Thymus (tissue), 14 donors: ENCODE results near the gene WDR53. TPM values are rescaled to one million over a fixed set of nuclear protein-coding genes. Genes with fewer than 3 reads are reported as not detected.
"Not testable (repeated sequence)": the region's sequence is repeated elsewhere in the genome, so short reads cannot be mapped to it uniquely, and the experiment has no call there.

Experiments
- DNase-seq, 9 donors: peaks; one replicate each; pipeline ENCODE4 v3.0.0-alpha.2; 2013; ENCODE audit warnings: low spot score in 9 of 9, low read depth in 6 of 9, missing footprints in 1 of 9
- H3K27ac ChIP-seq, 2 donors: one replicate each; pipeline ENCODE4 v1.5.1; 2013; ENCODE audit warnings: control low read depth in 1 of 2, low read depth in 1 of 2, low read length in 1 of 2, mild to moderate bottlenecking in 1 of 2, moderate library complexity in 1 of 2
- H3K27me3 ChIP-seq, 2 donors: one replicate each; pipeline ENCODE4 v1.5.1; 2013; ENCODE audit warnings: low read length in 1 of 2; ENCODE audit not compliant: control insufficient read depth in 2 of 2, insufficient read depth in 1 of 2
- H3K36me3 ChIP-seq, 2 donors: one replicate each; pipeline ENCODE4 v1.5.1; 2013; ENCODE audit warnings: low read length in 1 of 2, mild to moderate bottlenecking in 1 of 2, moderate library complexity in 1 of 2; ENCODE audit not compliant: control insufficient read depth in 2 of 2, insufficient read depth in 2 of 2
- H3K4me1 ChIP-seq, 2 donors: one replicate each; pipeline ENCODE4 v1.5.1; 2013; ENCODE audit warnings: low read length in 2 of 2; ENCODE audit not compliant: control insufficient read depth in 2 of 2, insufficient read depth in 2 of 2
- H3K4me3 ChIP-seq, 2 donors: one replicate each; pipeline ENCODE4 v1.5.1; 2013; ENCODE audit warnings: low read length in 2 of 2, control low read depth in 1 of 2, mild to moderate bottlenecking in 1 of 2
- H3K9me3 ChIP-seq, 2 donors: one replicate each; pipeline ENCODE4 v1.5.1; 2013; ENCODE audit warnings: low read length in 1 of 2, mild to moderate bottlenecking in 1 of 2; ENCODE audit not compliant: control insufficient read depth in 2 of 2, insufficient read depth in 1 of 2
- WGBS: extraction: QIAGEN DNeasy Blood & Tissue Kit; methylation state at CpG from one replicate; pipeline ENCODE4 v1.1.7; 2013; 5-methylcytosine and 5-hydroxymethylcytosine counted together
- long read RNA-seq, 10 donors: transcript quantifications; one replicate each; lab custom pipeline, GENCODE V29; 2026
- polyA plus RNA-seq: library from polyadenylated mRNA; stranded (reverse); fragments of 200-250 nt; gene quantifications from one replicate; pipeline ENCODE4 v1.2.3, GENCODE V29; 2013
- total RNA-seq: library from RNA; stranded (reverse); fragments of 120-200 nt; gene quantifications from one replicate; pipeline ENCODE4 v1.2.4, GENCODE V29; 2013
- donor health status: healthy.

The WDR53 gene
- 13.4 TPM for total RNA-seq
- polyA plus RNA-seq: 28.1 TPM
- long read RNA-seq, donor 1: 0 reads
- long read RNA-seq, donor 2: 0 reads
- long read RNA-seq, donor 3, partial matches to known transcripts: 0 of 1 reads
- long read RNA-seq, donor 3, other reads (novel, unspliced or antisense): 0 of 1 reads
- long read RNA-seq, donor 4: 0 reads
- long read RNA-seq, donor 5, partial matches to known transcripts: 42 of 43 reads
- long read RNA-seq, donor 5, other reads (novel, unspliced or antisense): 0 of 43 reads
- long read RNA-seq, donor 6: 0 reads
- long read RNA-seq, donor 7: 0 reads
- long read RNA-seq, donor 8: 0 reads
- long read RNA-seq, donor 9, partial matches to known transcripts: 9 of 9 reads
- long read RNA-seq, donor 9, other reads (novel, unspliced or antisense): 0 of 9 reads
- long read RNA-seq, donor 10, partial matches to known transcripts: 0 of 1 reads
- long read RNA-seq, donor 10, other reads (novel, unspliced or antisense): 0 of 1 reads

GRCh38 chr3:196568246-196569002, at the start of gene WDR53, which contains the start of gene FBXO45:
Gene WDR53 (minus strand): TSS chr3:196568554. CDS start chr3:196561475, 7,079 bp downstream.
Gene FBXO45 (plus strand): TSS chr3:196568660. CDS start chr3:196568985, 325 bp downstream.
- Histone ChIP-seq H3K9me3 (no peaks in the 10 kb centered on the region), H3K4me1 (peaks cover 16% of the 10 kb centered on the region in 2 donors), H3K36me3 (peaks cover 4 to 7% of the 10 kb centered on the region in 2 donors), H3K27ac (peak within 1 kb of the TSS; percentile 59 to 85), H3K27me3 (no peaks in the 10 kb centered on the region), H3K4me3 (peak within 1 kb of the TSS; percentile 75 to 88)
- WGBS: under 1% methylated on average over 87 of the region's 87 CpGs
- peak; percentile 84 to 98 (median 93) for DNase-seq

GRCh38 chr3:196617256-196617655, 48.9 kb upstream of the WDR53 start:
- no peak overlapping the region for H3K4me3 ChIP-seq
- 46% methylated on average over 5 of the region's 5 CpGs for WGBS

GRCh38 chr3:196615234-196615633, 46.9 kb upstream of the WDR53 start:
- not testable (repeated sequence) for H3K9me3 ChIP-seq, DNase-seq, H3K4me3 ChIP-seq, H3K27me3 ChIP-seq, H3K27ac ChIP-seq, H3K36me3 ChIP-seq
- 98% methylated on average over 6 of the region's 6 CpGs for WGBS
- H3K4me1 ChIP-seq: peaks cover 13 to 52% of the 10 kb centered on the region in 2 donors

More at GRCh38 chr3:196617256-196617655, 48.9 kb upstream of the WDR53 start:
- H3K27ac ChIP-seq: peak overlapping the region in 1 of 2 donors; percentile 16
- H3K27me3 ChIP-seq: no peaks in the 10 kb centered on the region
- no peaks in the 10 kb centered on the region for H3K9me3 ChIP-seq
- peaks cover 6 to 46% of the 10 kb centered on the region in 2 donors for H3K4me1 ChIP-seq
- no peak for DNase-seq
- no peaks in the 10 kb centered on the region for H3K36me3 ChIP-seq

GRCh38 chr3:196611761-196612483, 43.6 kb upstream of the WDR53 start:
- peak in 1 of 9 donors; percentile 53 for DNase-seq
- Histone ChIP-seq H3K36me3 (no peaks in the 10 kb centered on the region), H3K27ac (peak overlapping the region; percentile 67 to 74), H3K4me1 (peaks cover 16 to 45% of the 10 kb centered on the region in 2 donors), H3K4me3 (no peak overlapping the region), H3K9me3 (no peaks in the 10 kb centered on the region), H3K27me3 (no peaks in the 10 kb centered on the region)
- WGBS: 29% methylated on average over 10 of the region's 10 CpGs

- Histone ChIP-seq H3K4me1 (peaks cover 16 to 46% of the 10 kb centered on the region in 2 donors), H3K4me3 (peak overlapping the region in 1 of 2 donors; percentile 14), H3K27me3 (no peaks in the 10 kb centered on the region), H3K9me3 (no peaks in the 10 kb centered on the region), H3K36me3 (no peaks in the 10 kb centered on the region), H3K27ac (peak overlapping the region; percentile 31 to 86)
- WGBS: 66% methylated on average over 6 of the region's 6 CpGs
- peak in 1 of 9 donors; percentile 65 for DNase-seq
Measured at GRCh38 chr3:196609805-196610515, 41.6 kb upstream of the WDR53 start.

GRCh38 chr3:196609343-196609775, 41.0 kb upstream of the WDR53 start:
- H3K27me3 ChIP-seq: no peaks in the 10 kb centered on the region
- no peaks in the 10 kb centered on the region for H3K9me3 ChIP-seq
- peak overlapping the region in 1 of 2 donors; percentile 14 for H3K4me3 ChIP-seq
- peak; percentile 78 to 96 (median 91) for DNase-seq
- 3% methylated on average over 5 of the region's 5 CpGs for WGBS
- no peaks in the 10 kb centered on the region for H3K36me3 ChIP-seq
- peaks cover 20 to 51% of the 10 kb centered on the region in 2 donors for H3K4me1 ChIP-seq
- peak overlapping the region; percentile 68 to 86 for H3K27ac ChIP-seq

GRCh38 chr3:196608693-196609092, 40.3 kb upstream of the WDR53 start:
- no peak for DNase-seq
- Histone ChIP-seq H3K4me1 (peaks cover 20 to 54% of the 10 kb centered on the region in 2 donors), H3K27ac (no peak overlapping the region), H3K36me3 (no peaks in the 10 kb centered on the region), H3K27me3 (no peaks in the 10 kb centered on the region), H3K9me3 (no peaks in the 10 kb centered on the region), H3K4me3 (no peak overlapping the region)
- 97% methylated on average over 2 of the region's 2 CpGs for WGBS

- Histone ChIP-seq H3K9me3 (no peaks in the 10 kb centered on the region), H3K4me3 (no peak overlapping the region), H3K27me3 (no peaks in the 10 kb centered on the region), H3K27ac (peak overlapping the region; percentile 31 to 52), H3K36me3 (no peaks in the 10 kb centered on the region), H3K4me1 (peaks cover 4 to 19% of the 10 kb centered on the region in 2 donors)
- DNase-seq: peak in 8 of 9 donors; percentile 57 to 92 (median 78)
- WGBS: 6% methylated on average over 13 of the region's 13 CpGs
Measured at GRCh38 chr3:196604548-196604947, 36.2 kb upstream of the WDR53 start.
